Measurements from ENCODE around the gene PRM1. TPM values are rescaled to one million over a fixed set of nuclear protein-coding genes. Genes with fewer than 3 reads are reported as not detected.

PRM1 gene
- total and polyA plus RNA-seq, 4 donors = not detected

GRCh38 chr16:11264155-11264832 is 16.8 kb downstream of the PRM1 start:
- no peak for TF ChIP-seq REST (IDR thresholded peaks at IDR 0.05)
- TF ChIP-seq YY1 (IDR thresholded peaks at IDR 0.05) = no peak
- no peak for TF ChIP-seq JUND (IDR thresholded peaks at IDR 0.05)
- TF ChIP-seq, protein P1, sequence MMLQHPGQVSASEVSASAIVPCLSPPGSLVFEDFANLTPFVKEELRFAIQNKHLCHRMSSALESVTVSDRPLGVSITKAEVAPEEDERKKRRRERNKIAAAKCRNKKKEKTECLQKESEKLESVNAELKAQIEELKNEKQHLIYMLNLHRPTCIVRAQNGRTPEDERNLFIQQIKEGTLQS (IDR thresholded peaks at IDR 0.05) = no peak
- no peak for TF ChIP-seq TAF1 (conservative IDR thresholded peaks at IDR 0.05)
- TF ChIP-seq, protein P2, sequence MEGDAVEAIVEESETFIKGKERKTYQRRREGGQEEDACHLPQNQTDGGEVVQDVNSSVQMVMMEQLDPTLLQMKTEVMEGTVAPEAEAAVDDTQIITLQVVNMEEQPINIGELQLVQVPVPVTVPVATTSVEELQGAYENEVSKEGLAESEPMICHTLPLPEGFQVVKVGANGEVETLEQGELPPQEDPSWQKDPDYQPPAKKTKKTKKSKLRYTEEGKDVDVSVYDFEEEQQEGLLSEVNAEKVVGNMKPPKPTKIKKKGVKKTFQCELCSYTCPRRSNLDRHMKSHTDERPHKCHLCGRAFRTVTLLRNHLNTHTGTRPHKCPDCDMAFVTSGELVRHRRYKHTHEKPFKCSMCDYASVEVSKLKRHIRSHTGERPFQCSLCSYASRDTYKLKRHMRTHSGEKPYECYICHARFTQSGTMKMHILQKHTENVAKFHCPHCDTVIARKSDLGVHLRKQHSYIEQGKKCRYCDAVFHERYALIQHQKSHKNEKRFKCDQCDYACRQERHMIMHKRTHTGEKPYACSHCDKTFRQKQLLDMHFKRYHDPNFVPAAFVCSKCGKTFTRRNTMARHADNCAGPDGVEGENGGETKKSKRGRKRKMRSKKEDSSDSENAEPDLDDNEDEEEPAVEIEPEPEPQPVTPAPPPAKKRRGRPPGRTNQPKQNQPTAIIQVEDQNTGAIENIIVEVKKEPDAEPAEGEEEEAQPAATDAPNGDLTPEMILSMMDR (IDR thresholded peaks at IDR 0.05; ENCODE audit: low read depth, low read length, missing input control) = no peak
- TF ChIP-seq NR2F2 (IDR thresholded peaks at IDR 0.05) = no peak
- TF ChIP-seq RAD21 (IDR thresholded peaks at IDR 0.05) = no peak
- TF ChIP-seq, protein P3, sequence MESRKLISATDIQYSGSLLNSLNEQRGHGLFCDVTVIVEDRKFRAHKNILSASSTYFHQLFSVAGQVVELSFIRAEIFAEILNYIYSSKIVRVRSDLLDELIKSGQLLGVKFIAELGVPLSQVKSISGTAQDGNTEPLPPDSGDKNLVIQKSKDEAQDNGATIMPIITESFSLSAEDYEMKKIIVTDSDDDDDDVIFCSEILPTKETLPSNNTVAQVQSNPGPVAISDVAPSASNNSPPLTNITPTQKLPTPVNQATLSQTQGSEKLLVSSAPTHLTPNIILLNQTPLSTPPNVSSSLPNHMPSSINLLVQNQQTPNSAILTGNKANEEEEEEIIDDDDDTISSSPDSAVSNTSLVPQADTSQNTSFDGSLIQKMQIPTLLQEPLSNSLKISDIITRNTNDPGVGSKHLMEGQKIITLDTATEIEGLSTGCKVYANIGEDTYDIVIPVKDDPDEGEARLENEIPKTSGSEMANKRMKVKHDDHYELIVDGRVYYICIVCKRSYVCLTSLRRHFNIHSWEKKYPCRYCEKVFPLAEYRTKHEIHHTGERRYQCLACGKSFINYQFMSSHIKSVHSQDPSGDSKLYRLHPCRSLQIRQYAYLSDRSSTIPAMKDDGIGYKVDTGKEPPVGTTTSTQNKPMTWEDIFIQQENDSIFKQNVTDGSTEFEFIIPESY (IDR thresholded peaks at IDR 0.05) = no peak
- no peak for TF ChIP-seq SP1 (IDR thresholded peaks at IDR 0.05)
- TF ChIP-seq MAX (IDR thresholded peaks at IDR 0.05) = no peak
- no peak for TF ChIP-seq HNF4G (IDR thresholded peaks at IDR 0.05)
- no peak for TF ChIP-seq FOXA2 (IDR thresholded peaks at IDR 0.05)
- no peak for TF ChIP-seq GABPA (IDR thresholded peaks at IDR 0.05 in 1 of 2, conservative IDR thresholded peaks at IDR 0.05 in 1 of 2)
- no peak for TF ChIP-seq HNF4A (conservative IDR thresholded peaks at IDR 0.05)
- no peak for TF ChIP-seq FOXA1 (IDR thresholded peaks at IDR 0.05)
- TF ChIP-seq RXRA (IDR thresholded peaks at IDR 0.05) = no peak
- H3K4me1 ChIP-seq (ENCODE audit: control insufficient read depth in 4 of 4, insufficient read depth in 4 of 4, low read length in 3 of 4) = peaks cover 0 to 5% (median 2%) of the 10 kb centered on the region in 4 donors
- no peak for DNase-seq (ENCODE audit: low spot score)
- no peak overlapping the region for H3K4me3 ChIP-seq (ENCODE audit: low read depth in 1 of 3, low read length in 3 of 3)
- H3K27me3 ChIP-seq (ENCODE audit: control insufficient read depth in 4 of 4, insufficient read depth in 4 of 4, low read length in 3 of 4) = no peaks in the 10 kb centered on the region
- no peaks in the 10 kb centered on the region for H3K9me3 ChIP-seq (ENCODE audit: control insufficient read depth in 4 of 4, low read length in 3 of 4)
- H3K27ac ChIP-seq (ENCODE audit: low read depth in 1 of 2, low read length in 2 of 2) = no peak overlapping the region
- 85% methylated on average over 9 of the region's 9 CpGs for WGBS
- H3K9ac ChIP-seq (ENCODE audit: low read depth in 1 of 2, low read length in 2 of 2) = no peak overlapping the region
- no peaks in the 10 kb centered on the region for H3K36me3 ChIP-seq (ENCODE audit: control insufficient read depth in 4 of 4, insufficient read depth in 3 of 4, low read depth in 1 of 4, low read length in 3 of 4)
